Measurements from ENCODE around the gene TEX264.

- TF ChIP-seq, protein P1, sequence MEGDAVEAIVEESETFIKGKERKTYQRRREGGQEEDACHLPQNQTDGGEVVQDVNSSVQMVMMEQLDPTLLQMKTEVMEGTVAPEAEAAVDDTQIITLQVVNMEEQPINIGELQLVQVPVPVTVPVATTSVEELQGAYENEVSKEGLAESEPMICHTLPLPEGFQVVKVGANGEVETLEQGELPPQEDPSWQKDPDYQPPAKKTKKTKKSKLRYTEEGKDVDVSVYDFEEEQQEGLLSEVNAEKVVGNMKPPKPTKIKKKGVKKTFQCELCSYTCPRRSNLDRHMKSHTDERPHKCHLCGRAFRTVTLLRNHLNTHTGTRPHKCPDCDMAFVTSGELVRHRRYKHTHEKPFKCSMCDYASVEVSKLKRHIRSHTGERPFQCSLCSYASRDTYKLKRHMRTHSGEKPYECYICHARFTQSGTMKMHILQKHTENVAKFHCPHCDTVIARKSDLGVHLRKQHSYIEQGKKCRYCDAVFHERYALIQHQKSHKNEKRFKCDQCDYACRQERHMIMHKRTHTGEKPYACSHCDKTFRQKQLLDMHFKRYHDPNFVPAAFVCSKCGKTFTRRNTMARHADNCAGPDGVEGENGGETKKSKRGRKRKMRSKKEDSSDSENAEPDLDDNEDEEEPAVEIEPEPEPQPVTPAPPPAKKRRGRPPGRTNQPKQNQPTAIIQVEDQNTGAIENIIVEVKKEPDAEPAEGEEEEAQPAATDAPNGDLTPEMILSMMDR (IDR thresholded peaks at IDR 0.05): no peak
- TF ChIP-seq POLR2A (IDR thresholded peaks at IDR 0.05) (no peak), POLR2AphosphoS5 (IDR thresholded peaks at IDR 0.05) (no peak), EP300 (IDR thresholded peaks at IDR 0.05; ENCODE audit: low read depth) (no peak)
Measured at GRCh38 chr3:51657234-51657633, 13.8 kb upstream of the TEX264 start.
